ENCODE data around the gene KAZN.

The KAZN gene

GRCh38 chr1:15096293-15096692 is 497.8 kb downstream of the KAZN start:
- Mint-ChIP-seq H3K27me3 (peaks cover 27% of the 10 kb centered on the region), H3K9me3 (no peaks in the 10 kb centered on the region), H3K4me3 (no peak overlapping the region), H3K27ac (no peak overlapping the region), H3K4me1 (peaks cover 23% of the 10 kb centered on the region), H3K36me3 (no peaks in the 10 kb centered on the region)
- no peak for ATAC-seq

DNA sequence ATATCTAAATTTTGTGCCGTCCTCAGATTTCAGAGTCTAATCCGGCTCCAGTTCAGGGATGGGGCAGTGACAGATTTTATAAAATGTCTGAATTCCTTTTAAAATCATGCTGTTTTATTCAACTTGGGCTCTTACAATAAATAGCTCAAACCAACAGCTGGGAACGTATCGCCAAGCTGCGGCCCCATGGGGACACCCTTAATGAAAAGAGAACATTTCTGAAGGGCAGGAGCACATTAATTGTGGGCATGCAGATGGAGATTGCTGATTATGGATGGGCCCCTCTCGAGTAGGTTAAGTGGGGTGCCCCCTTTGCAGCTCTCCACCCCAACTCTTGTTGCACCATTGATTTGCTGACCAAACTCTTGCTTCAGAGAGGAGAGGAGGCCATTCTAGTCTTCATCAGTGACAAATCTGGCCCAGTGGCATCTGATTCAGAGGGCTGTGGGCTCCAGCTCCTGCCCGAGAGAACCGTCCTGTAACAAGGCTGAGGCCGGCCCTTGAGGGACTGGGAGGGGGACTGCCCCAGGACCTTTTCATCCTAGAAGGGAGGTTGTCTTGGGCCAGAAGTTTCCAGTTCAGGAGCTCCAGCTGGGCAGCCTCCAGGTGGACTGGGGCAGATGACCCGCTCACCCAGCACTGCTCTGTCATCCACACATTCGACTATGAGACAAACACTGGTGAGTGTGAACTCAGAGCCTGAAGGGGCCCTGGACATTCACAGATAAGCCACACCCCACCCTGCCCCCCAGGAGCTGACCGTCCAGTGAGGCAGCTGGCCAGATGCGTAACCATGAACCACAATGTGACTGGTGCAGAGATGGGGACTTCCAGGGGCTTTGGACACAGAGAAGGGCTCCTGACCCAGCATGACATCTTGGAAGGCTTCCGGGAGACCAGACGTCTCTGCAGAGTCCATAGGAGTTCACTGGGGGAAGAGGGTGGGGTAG is 500.0 kb downstream of the KAZN start:
- Mint-ChIP-seq H3K36me3 (no peaks in the 10 kb centered on the region), H3K27me3 (peaks cover 37% of the 10 kb centered on the region), H3K4me1 (peaks cover 24% of the 10 kb centered on the region), H3K4me3 (no peak overlapping the region), H3K27ac (no peak overlapping the region), H3K9me3 (no peaks in the 10 kb centered on the region)
- ATAC-seq: no peak

GRCh38 chr1:15099441-15100120 is 501.1 kb downstream of the KAZN start:
- Mint-ChIP-seq H3K36me3 (no peaks in the 10 kb centered on the region), H3K27me3 (peaks cover 37% of the 10 kb centered on the region), H3K4me3 (no peak overlapping the region), H3K9me3 (no peaks in the 10 kb centered on the region), H3K27ac (no peak overlapping the region), H3K4me1 (peaks cover 22% of the 10 kb centered on the region)
- ATAC-seq: no peak

DNA sequence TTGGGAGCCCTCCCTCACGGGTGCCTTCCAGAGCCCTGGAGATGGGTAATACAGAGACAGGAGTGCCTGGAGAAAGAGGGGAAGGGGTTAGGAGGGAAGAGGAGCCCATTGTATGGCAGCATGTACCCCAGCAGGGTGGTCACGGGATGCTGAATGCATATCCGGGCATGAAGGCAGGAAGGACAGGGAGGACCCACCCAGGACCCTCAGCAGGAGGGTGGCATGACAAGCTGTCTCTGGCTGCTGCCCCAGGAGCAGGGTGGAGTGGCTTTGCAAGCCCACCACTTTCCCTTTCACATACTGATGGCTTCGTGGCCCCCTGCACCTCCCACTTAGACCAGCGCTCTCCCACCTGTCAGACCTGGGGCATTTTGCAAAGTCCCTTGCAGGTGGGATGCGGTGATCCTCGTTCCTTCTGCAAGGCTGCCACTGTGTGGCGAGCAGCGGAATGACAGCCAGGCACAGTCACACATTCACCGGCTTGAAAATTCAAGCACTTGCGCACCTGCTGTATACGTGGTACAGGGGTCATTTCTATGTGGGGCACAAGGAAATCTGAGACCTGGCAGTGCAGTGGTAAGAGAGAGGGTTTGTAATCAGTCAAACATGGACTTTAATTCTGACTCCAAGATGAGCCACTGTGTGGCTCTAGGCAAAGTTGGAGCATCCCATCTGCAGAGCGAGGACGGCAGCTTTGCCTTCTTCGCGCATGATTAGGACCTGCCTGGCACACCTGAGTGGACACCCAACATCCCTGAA is 501.8 kb downstream of the KAZN start:
- H3K27ac Mint-ChIP-seq: no peak overlapping the region
- H3K9me3 Mint-ChIP-seq: no peaks in the 10 kb centered on the region
- H3K4me1 Mint-ChIP-seq: peaks cover 15% of the 10 kb centered on the region
- ATAC-seq: peak; percentile 60
- H3K4me3 Mint-ChIP-seq: no peak overlapping the region
- H3K36me3 Mint-ChIP-seq: no peaks in the 10 kb centered on the region
- peaks cover 37% of the 10 kb centered on the region for H3K27me3 Mint-ChIP-seq

DNA sequence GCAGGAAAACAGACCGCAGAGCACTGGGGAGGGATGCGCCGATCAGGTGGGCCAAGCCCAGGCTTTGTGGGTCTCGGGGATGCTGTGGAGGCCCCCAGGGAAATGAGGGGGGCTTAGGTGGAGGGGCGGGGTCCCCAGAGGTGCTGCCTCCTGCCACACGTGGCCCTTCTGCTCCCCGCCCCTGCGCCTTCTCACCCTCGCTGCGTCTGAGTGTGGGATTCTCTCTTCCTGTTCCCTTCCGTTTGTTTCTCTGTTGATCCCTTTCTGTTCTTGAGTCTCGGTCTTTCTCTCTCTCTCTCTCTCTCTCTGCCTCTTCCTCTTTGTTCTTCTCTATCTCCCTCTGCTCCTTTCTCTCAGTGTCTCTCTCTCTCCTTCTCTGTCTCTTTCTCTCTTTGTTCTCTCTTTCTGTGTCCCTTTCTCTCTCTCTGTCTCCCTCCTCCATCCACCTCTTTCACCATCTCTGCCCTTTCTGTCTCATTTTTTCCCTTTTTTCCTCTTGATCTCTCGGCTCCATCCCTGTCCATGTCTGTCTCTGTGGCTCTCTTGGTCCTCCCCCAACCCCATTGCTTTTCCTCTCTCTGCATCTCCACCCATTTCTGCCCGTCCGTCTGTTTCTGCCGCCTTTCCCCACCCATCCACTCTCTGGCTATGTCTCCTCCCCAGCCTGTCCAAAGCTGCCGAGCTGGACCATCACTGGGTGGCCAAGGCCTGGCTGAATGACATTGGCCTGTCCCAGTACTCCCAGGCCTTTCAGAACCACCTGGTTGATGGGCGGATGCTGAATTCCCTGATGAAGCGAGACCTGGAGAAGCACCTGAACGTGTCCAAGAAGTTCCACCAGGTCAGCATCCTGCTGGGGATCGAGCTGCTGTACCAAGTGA is 502.6 kb downstream of the KAZN start:
- no peak overlapping the region for H3K27ac Mint-ChIP-seq
- H3K4me3 Mint-ChIP-seq: no peak overlapping the region
- no peaks in the 10 kb centered on the region for H3K36me3 Mint-ChIP-seq
- peaks cover 7% of the 10 kb centered on the region for H3K4me1 Mint-ChIP-seq
- H3K27me3 Mint-ChIP-seq: peaks cover 37% of the 10 kb centered on the region
- ATAC-seq: no peak
- no peaks in the 10 kb centered on the region for H3K9me3 Mint-ChIP-seq

DNA sequence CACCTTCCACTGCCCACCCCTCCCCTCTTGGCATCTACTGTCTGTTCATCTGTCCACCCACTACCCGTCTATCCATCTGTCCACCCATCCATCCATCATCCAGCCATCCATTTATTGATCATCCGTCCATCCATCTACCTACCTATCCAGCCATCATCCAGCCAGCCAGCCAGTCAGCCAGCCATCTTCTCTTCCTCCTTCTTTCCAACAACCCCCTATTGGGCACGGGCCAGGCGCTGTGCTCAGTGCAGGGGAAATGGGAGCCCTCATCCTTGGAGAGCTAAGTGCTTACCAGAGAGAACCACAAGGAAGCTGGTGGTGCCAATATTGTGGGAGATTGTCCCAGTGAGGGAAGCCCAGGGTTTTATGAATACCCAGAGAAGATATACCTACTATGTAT is 503.3 kb downstream of the KAZN start:
- Mint-ChIP-seq H3K4me3 (no peak overlapping the region), H3K4me1 (peaks cover 7% of the 10 kb centered on the region), H3K27ac (no peak overlapping the region), H3K9me3 (no peaks in the 10 kb centered on the region), H3K27me3 (peaks cover 37% of the 10 kb centered on the region), H3K36me3 (no peaks in the 10 kb centered on the region)
- no peak for ATAC-seq

GRCh38 chr1:15102646-15103045 is 504.2 kb downstream of the KAZN start:
- Mint-ChIP-seq H3K4me1 (peaks cover 7% of the 10 kb centered on the region), H3K27ac (no peak overlapping the region), H3K9me3 (no peaks in the 10 kb centered on the region), H3K27me3 (peaks cover 37% of the 10 kb centered on the region), H3K36me3 (no peaks in the 10 kb centered on the region), H3K4me3 (no peak overlapping the region)
- no peak for ATAC-seq

DNA sequence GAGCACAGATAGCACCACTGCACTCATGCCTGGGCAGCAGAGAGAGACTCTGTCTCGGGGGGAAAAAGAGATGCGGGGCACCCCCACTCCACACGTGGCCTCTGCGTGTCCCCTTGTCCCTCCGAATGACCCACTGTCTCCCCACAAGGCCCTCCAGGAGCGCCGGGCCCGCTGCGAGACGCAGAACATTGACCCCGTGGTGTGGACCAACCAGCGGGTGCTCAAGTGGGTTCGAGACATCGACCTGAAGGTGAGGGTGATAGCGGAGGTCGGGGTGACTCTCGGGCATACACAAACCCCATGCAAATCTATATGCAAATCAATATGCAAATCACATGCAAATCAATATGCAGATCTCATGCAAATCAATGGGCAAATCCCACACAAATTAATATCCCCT is 504.7 kb downstream of the KAZN start:
- Mint-ChIP-seq H3K36me3 (no peaks in the 10 kb centered on the region), H3K4me3 (no peak overlapping the region), H3K27me3 (peaks cover 37% of the 10 kb centered on the region), H3K4me1 (peaks cover 7% of the 10 kb centered on the region), H3K9me3 (no peaks in the 10 kb centered on the region), H3K27ac (no peak overlapping the region)
- ATAC-seq: no peak

- no peak for ATAC-seq
Observed at GRCh38 chr1:15103906-15104305, 505.4 kb downstream of the KAZN start.

GRCh38 chr1:15104768-15105167 is 506.3 kb downstream of the KAZN start:
- no peaks in the 10 kb centered on the region for H3K36me3 Mint-ChIP-seq
- peaks cover 7% of the 10 kb centered on the region for H3K4me1 Mint-ChIP-seq
- H3K27ac Mint-ChIP-seq: no peak overlapping the region
- ATAC-seq: no peak
- H3K4me3 Mint-ChIP-seq: no peak overlapping the region
- no peaks in the 10 kb centered on the region for H3K9me3 Mint-ChIP-seq
- peaks cover 24% of the 10 kb centered on the region for H3K27me3 Mint-ChIP-seq

More at GRCh38 chr1:15103906-15104305, 505.4 kb downstream of the KAZN start:
- Mint-ChIP-seq H3K9me3 (no peaks in the 10 kb centered on the region), H3K4me1 (peaks cover 7% of the 10 kb centered on the region), H3K36me3 (no peaks in the 10 kb centered on the region), H3K27me3 (peaks cover 33% of the 10 kb centered on the region), H3K27ac (no peak overlapping the region), H3K4me3 (no peak overlapping the region)

DNA sequence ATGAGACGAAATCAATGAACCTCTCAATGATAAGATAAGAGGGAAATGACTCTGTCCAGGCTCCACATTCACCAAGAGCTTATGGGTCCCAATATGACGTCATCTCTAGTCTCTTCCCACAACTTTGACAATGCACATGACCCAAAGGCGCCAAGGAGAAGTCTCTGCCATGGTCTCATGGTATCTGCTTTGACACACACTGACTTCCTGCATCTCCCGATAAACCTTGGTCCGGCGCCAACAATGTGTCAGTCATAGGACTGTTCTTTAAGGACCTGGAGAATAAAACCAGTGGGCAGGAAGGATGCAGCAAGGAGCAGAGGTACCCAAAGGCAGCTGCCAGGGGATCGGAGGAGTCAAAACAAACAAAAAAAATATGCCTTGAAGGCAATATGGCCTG is 508.1 kb downstream of the KAZN start:
- no peaks in the 10 kb centered on the region for H3K9me3 Mint-ChIP-seq
- peaks cover 6% of the 10 kb centered on the region for H3K27me3 Mint-ChIP-seq
- no peaks in the 10 kb centered on the region for H3K36me3 Mint-ChIP-seq
- ATAC-seq: no peak
- no peak overlapping the region for H3K27ac Mint-ChIP-seq
- H3K4me3 Mint-ChIP-seq: no peak overlapping the region
- no peaks in the 10 kb centered on the region for H3K4me1 Mint-ChIP-seq

DNA sequence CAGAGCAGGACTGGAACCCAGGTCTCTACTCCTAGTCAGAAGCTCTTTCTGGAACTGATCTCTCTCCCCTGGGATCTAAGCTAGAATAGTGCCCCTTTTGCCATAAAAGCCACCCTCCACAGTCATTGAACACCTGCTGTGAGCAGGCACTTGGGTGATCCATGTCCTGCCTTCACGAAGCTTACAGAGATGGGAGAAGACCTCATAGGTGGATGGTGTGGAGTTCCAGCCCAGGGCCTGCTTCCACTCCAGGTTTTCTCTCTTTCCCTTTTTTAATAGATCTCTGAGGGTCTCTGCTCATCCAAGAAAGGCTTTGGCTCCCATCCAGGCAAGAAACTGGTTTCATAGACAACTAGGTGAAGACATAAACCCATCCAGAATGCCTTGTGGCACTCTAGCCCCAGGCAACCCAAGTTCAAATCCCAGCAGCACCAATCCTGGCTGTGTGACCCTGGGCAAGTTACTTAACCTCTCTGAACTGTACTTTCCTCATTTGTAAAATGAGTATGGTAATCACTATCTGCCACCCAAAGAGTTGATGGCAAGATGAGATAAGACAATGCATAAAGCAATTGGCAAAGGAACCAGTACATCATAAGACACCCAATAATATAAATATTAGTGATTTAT is 508.7 kb downstream of the KAZN start:
- H3K4me3 Mint-ChIP-seq: no peak overlapping the region

GRCh38 chr1:15107911-15108310 is 509.4 kb downstream of the KAZN start:
- no peaks in the 10 kb centered on the region for H3K36me3 Mint-ChIP-seq
- no peak for ATAC-seq
- no peak overlapping the region for H3K4me3 Mint-ChIP-seq
- no peaks in the 10 kb centered on the region for H3K4me1 Mint-ChIP-seq
- H3K27me3 Mint-ChIP-seq: no peaks in the 10 kb centered on the region
- no peaks in the 10 kb centered on the region for H3K9me3 Mint-ChIP-seq
- no peak overlapping the region for H3K27ac Mint-ChIP-seq

More for the DNA sequence above, 508.7 kb downstream of the KAZN start:
- ATAC-seq: no peak
- peaks cover under 1% of the 10 kb centered on the region for H3K27me3 Mint-ChIP-seq
- no peaks in the 10 kb centered on the region for H3K4me1 Mint-ChIP-seq
- H3K36me3 Mint-ChIP-seq: no peaks in the 10 kb centered on the region
- no peak overlapping the region for H3K27ac Mint-ChIP-seq
- H3K9me3 Mint-ChIP-seq: no peaks in the 10 kb centered on the region

Data from stimulated activated memory B cell treated with anti-CD40 and anti-IgM and Interleukin-4, amounts not matched to agents 10 μg/mL and 1 μg/mL and 100 μg/mL, for 72 hours (primary cell).